ENCODE measurements around the gene NYAP1. TPM values are rescaled to one million over a fixed set of nuclear protein-coding genes. Genes with fewer than 3 reads are reported as not detected.

Gene NYAP1
- total and polyA plus RNA-seq, 2 experiments from 2014 or later = 0.68 to 1.6 TPM

- peak overlapping the region; percentile 97 for H3K4me2 ChIP-seq
- TF ChIP-seq CTCF (IDR thresholded peaks at IDR 0.05; ENCODE audit: poor library complexity) (no peak), EZH2phosphoT487 (IDR thresholded peaks at IDR 0.05; ENCODE audit: low read depth, severe bottlenecking, unreplicated experiment) (no peak), EZH2 (IDR thresholded peaks at IDR 0.05; ENCODE audit: borderline replicate concordance) (no peak)
- peak overlapping the region; percentile 73 for H3K27ac ChIP-seq
- H4K20me1 ChIP-seq (ENCODE audit: insufficient read depth, poor library complexity, severe bottlenecking) = peaks cover 31% of the 10 kb centered on the region
- 61% methylated on average over 4 of the region's 6 CpGs for WGBS (ENCODE audit: low lambda C conversion rate, missing lambda C conversion rate)
- H3K4me3 ChIP-seq = no peak overlapping the region
- peaks cover 28% of the 10 kb centered on the region for H3K4me1 ChIP-seq (ENCODE audit: insufficient read depth)
- peaks cover 50% of the 10 kb centered on the region for H3K79me2 ChIP-seq
- H2AFZ ChIP-seq = no peak overlapping the region
- no peak for DNase-seq (ENCODE audit: low spot score)
- no peaks in the 10 kb centered on the region for H3K9me3 ChIP-seq (ENCODE audit: low read depth)
- H3K27me3 ChIP-seq = no peaks in the 10 kb centered on the region
- no peaks in the 10 kb centered on the region for H3K9me2 ChIP-seq (replicated peaks; ENCODE audit: insufficient read depth)
- H3K36me3 ChIP-seq (replicated peaks; ENCODE audit: insufficient read depth, low read depth) = no peaks in the 10 kb centered on the region
These were observed 7.5 kb upstream of the NYAP1 start for GRCh38 chr7:100476101-100476780.

GRCh38 chr7:100476903-100477870 lies 6.5 kb upstream of the NYAP1 start:
- H3K27me3 ChIP-seq = no peaks in the 10 kb centered on the region
- no peak for DNase-seq (ENCODE audit: low spot score)
- peaks cover 28% of the 10 kb centered on the region for H3K4me1 ChIP-seq (ENCODE audit: insufficient read depth)
- H3K79me2 ChIP-seq = peaks cover 50% of the 10 kb centered on the region
- H4K20me1 ChIP-seq (ENCODE audit: insufficient read depth, poor library complexity, severe bottlenecking) = peaks cover 31% of the 10 kb centered on the region
- TF ChIP-seq EZH2phosphoT487 (IDR thresholded peaks at IDR 0.05; ENCODE audit: low read depth, severe bottlenecking, unreplicated experiment) (no peak), CTCF (IDR thresholded peaks at IDR 0.05; ENCODE audit: poor library complexity) (peak; percentile 37)
- WGBS (ENCODE audit: low lambda C conversion rate, missing lambda C conversion rate) = 44% methylated on average over 19 of the region's 30 CpGs
- H3K4me3 ChIP-seq = peak overlapping the region; percentile 76
- no peaks in the 10 kb centered on the region for H3K9me2 ChIP-seq (replicated peaks; ENCODE audit: insufficient read depth)
- H3K36me3 ChIP-seq (replicated peaks; ENCODE audit: insufficient read depth, low read depth) = no peaks in the 10 kb centered on the region
- H2AFZ ChIP-seq = no peak overlapping the region
- peak overlapping the region; percentile 89 for H3K27ac ChIP-seq
- H3K4me2 ChIP-seq = peak overlapping the region; percentile 97
- H3K9me3 ChIP-seq (ENCODE audit: low read depth) = no peaks in the 10 kb centered on the region

- TF ChIP-seq EZH2 (IDR thresholded peaks at IDR 0.05; ENCODE audit: borderline replicate concordance) (no peak), CTCF (IDR thresholded peaks at IDR 0.05; ENCODE audit: poor library complexity) (no peak), EZH2phosphoT487 (IDR thresholded peaks at IDR 0.05; ENCODE audit: low read depth, severe bottlenecking, unreplicated experiment) (no peak)
- no peak overlapping the region for H2AFZ ChIP-seq
- H3K27ac ChIP-seq = peak overlapping the region; percentile 89
These were observed 5.9 kb upstream of the NYAP1 start for GRCh38 chr7:100477871-100478267.

More at GRCh38 chr7:100477871-100478267, 5.9 kb upstream of the NYAP1 start:
- DNase-seq (ENCODE audit: low spot score) = no peak
- Histone ChIP-seq H3K27me3 (no peaks in the 10 kb centered on the region), H3K4me3 (peak overlapping the region; percentile 76), H3K9me2 (replicated peaks; ENCODE audit: insufficient read depth) (no peaks in the 10 kb centered on the region), H3K36me3 (replicated peaks; ENCODE audit: insufficient read depth, low read depth) (no peaks in the 10 kb centered on the region), H4K20me1 (ENCODE audit: insufficient read depth, poor library complexity, severe bottlenecking) (peaks cover 31% of the 10 kb centered on the region), H3K4me2 (peak overlapping the region; percentile 97), H3K79me2 (peaks cover 50% of the 10 kb centered on the region), H3K9me3 (ENCODE audit: low read depth) (no peaks in the 10 kb centered on the region), H3K4me1 (ENCODE audit: insufficient read depth) (peaks cover 28% of the 10 kb centered on the region)
- 9% methylated on average over 9 of the region's 16 CpGs for WGBS (ENCODE audit: low lambda C conversion rate, missing lambda C conversion rate)
